Endothelial cell (in vitro differentiated cells): Measurements from ENCODE around the gene ARFRP1. TPM values are rescaled to one million over a fixed set of nuclear protein-coding genes. Genes with fewer than 3 reads are reported as not detected.

Experiments
- DNase-seq: peaks from one replicate; pipeline ENCODE4 v3.0.0; 2021; ENCODE audit warnings: low spot score
- H3K27ac Mint-ChIP-seq: one replicate; pipeline ENCODE4 v1.8.0; 2021; ENCODE audit warnings: mixed read lengths, inconsistent platforms; ENCODE audit not compliant: unreplicated experiment
- H3K27me3 Mint-ChIP-seq: one replicate; pipeline ENCODE4 v1.8.0; 2021; ENCODE audit warnings: mild to moderate bottlenecking, moderate library complexity, mixed read lengths, inconsistent platforms; ENCODE audit not compliant: unreplicated experiment
- H3K36me3 Mint-ChIP-seq: one replicate; pipeline ENCODE4 v1.8.0; 2021; ENCODE audit warnings: mild to moderate bottlenecking, low read depth, mixed read lengths, inconsistent platforms; ENCODE audit not compliant: unreplicated experiment
- H3K4me1 Mint-ChIP-seq: one replicate; pipeline ENCODE4 v1.8.0; 2021; ENCODE audit warnings: mild to moderate bottlenecking, mixed read lengths, inconsistent platforms; ENCODE audit not compliant: unreplicated experiment
- H3K4me3 Mint-ChIP-seq: one replicate; pipeline ENCODE4 v1.8.0; 2021; ENCODE audit warnings: mild to moderate bottlenecking, mixed read lengths, inconsistent platforms; ENCODE audit not compliant: unreplicated experiment
- H3K9me3 Mint-ChIP-seq: one replicate; pipeline ENCODE4 v1.8.0; 2021; ENCODE audit warnings: mixed read lengths, inconsistent platforms; ENCODE audit not compliant: unreplicated experiment
- CTCF ChIP-seq: fragments of 200-600 bp; sonication (generic); IDR thresholded peaks from one replicate; pipeline ENCODE4 v1.5.0; 2021; ENCODE audit warnings: antibody characterized with exemption; ENCODE audit not compliant: unreplicated experiment
- total RNA-seq: library from RNA; stranded (reverse); fragmentation: NEBNext Ultra II Directional; extraction: Animal tissue kit (Norgen Biotek cat#: 25700); gene quantifications from one replicate; pipeline ENCODE4 v1.2.1, GENCODE V29; 2021; ENCODE audit not compliant: unreplicated experiment

ARFRP1 gene
- total RNA-seq, 1 donor from 2014 or later, result 33.4 TPM

GRCh38 chr20:63734946-63735858, 27.4 kb upstream of the ARFRP1 start:
- no peak overlapping the region for H3K27ac Mint-ChIP-seq
- no peak overlapping the region for H3K4me3 Mint-ChIP-seq
- no peak for TF ChIP-seq CTCF
- no peaks in the 10 kb centered on the region for H3K9me3 Mint-ChIP-seq
- peaks cover 16% of the 10 kb centered on the region for H3K27me3 Mint-ChIP-seq
- H3K36me3 Mint-ChIP-seq, result peaks cover 16% of the 10 kb centered on the region
- DNase-seq, result no peak
- H3K4me1 Mint-ChIP-seq, result no peaks in the 10 kb centered on the region

GRCh38 chr20:63734111-63734945, 26.6 kb upstream of the ARFRP1 start:
- peak overlapping the region; percentile 74 for H3K4me3 Mint-ChIP-seq
- TF ChIP-seq CTCF, result no peak
- no peak for DNase-seq
- H3K36me3 Mint-ChIP-seq, result peaks cover 19% of the 10 kb centered on the region
- peak overlapping the region; percentile 14 for H3K27ac Mint-ChIP-seq
- H3K27me3 Mint-ChIP-seq, result peaks cover 16% of the 10 kb centered on the region
- H3K4me1 Mint-ChIP-seq, result no peaks in the 10 kb centered on the region
- H3K9me3 Mint-ChIP-seq, result no peaks in the 10 kb centered on the region

- Mint-ChIP-seq H3K27ac (peak overlapping the region; percentile 14), H3K4me3 (peak overlapping the region; percentile 74), H3K4me1 (no peaks in the 10 kb centered on the region), H3K27me3 (peaks cover 16% of the 10 kb centered on the region), H3K36me3 (peaks cover 22% of the 10 kb centered on the region), H3K9me3 (no peaks in the 10 kb centered on the region)
- no peak for DNase-seq
- TF ChIP-seq CTCF, result no peak
These were observed 25.9 kb upstream of the ARFRP1 start for GRCh38 chr20:63733579-63734081.

GRCh38 chr20:63733117-63733516, 25.3 kb upstream of the ARFRP1 start:
- H3K4me1 Mint-ChIP-seq, result no peaks in the 10 kb centered on the region
- TF ChIP-seq CTCF, result no peak
- H3K36me3 Mint-ChIP-seq, result peaks cover 24% of the 10 kb centered on the region
- no peak overlapping the region for H3K27ac Mint-ChIP-seq
- H3K27me3 Mint-ChIP-seq, result peaks cover 16% of the 10 kb centered on the region
- H3K9me3 Mint-ChIP-seq, result no peaks in the 10 kb centered on the region
- no peak overlapping the region for H3K4me3 Mint-ChIP-seq
- no peak for DNase-seq
